Hepatocyte (in vitro differentiated cells): ENCODE results near the gene C6orf52.

Experiments
- CTCF ChIP-seq: fragments of 200-600 bp; sonication (generic); IDR thresholded peaks from 2 replicates; pipeline ENCODE4 v1.5.1; 2016; ENCODE audit warnings: antibody characterized with exemption, mild to moderate bottlenecking; ENCODE audit not compliant: poor library complexity
- EZH2phosphoT487 ChIP-seq: fragments of 200-600 bp; sonication (generic); IDR thresholded peaks from one replicate; pipeline ENCODE4 v1.6.1; 2018; ENCODE audit warnings: antibody characterized with exemption, mild to moderate bottlenecking, low read depth, moderate library complexity; ENCODE audit not compliant: unreplicated experiment, severe bottlenecking

- TF ChIP-seq CTCF (no peak), EZH2phosphoT487 (no peak)
These were observed at the start of gene C6orf52, which contains the start of gene PAK1IP1 for GRCh38 chr6:10694302-10695085.
